Upper lobe of left lung (tissue), 6 donors: ENCODE data around the gene EEF1B2. TPM values are rescaled to one million over a fixed set of nuclear protein-coding genes. Genes with fewer than 3 reads are reported as not detected.
A peak's percentile ranks its signal among the peaks of the same experiment; 100 is the strongest.
"Not testable (repeated sequence)": the region's sequence is repeated elsewhere in the genome, so short reads cannot be mapped to it uniquely, and the experiment has no call there.

Experiments
- ATAC-seq, 2 donors: fragments of 200-7000 bp; cut with Tn5 transposase; one replicate each; pipeline ENCODE4 v1.9.1; 2022; ENCODE audit warnings: mild to moderate bottlenecking in 2 of 2, moderate library complexity in 2 of 2; ENCODE audit not compliant: low FRiP score in 2 of 2
- DNase-seq, 2 donors: peaks; one replicate each; pipeline ENCODE4 v3.0.0-alpha.2; 2019 to 2020
- H3K27ac ChIP-seq, 4 donors: fragments of 200-600 bp; sonication (generic); one replicate each; pipeline ENCODE4 v1.5.1; 2016 to 2019
- H3K27me3 ChIP-seq, 4 donors: fragments of 200-600 bp; sonication (generic); one replicate each; pipeline ENCODE4 v1.5.1; 2017 to 2019
- H3K36me3 ChIP-seq, 4 donors: fragments of 200-600 bp; sonication (generic); one replicate each; pipeline ENCODE4 v1.5.1; 2016 to 2019
- H3K4me1 ChIP-seq, 4 donors: fragments of 200-600 bp; sonication (generic); one replicate each; pipeline ENCODE4 v1.5.1; 2018 to 2019
- H3K4me3 ChIP-seq, 4 donors: fragments of 200-600 bp; sonication (generic); one replicate each; pipeline ENCODE4 v1.5.1; 2017 to 2019; ENCODE audit warnings: mild to moderate bottlenecking in 2 of 4, moderate library complexity in 1 of 4
- H3K9me3 ChIP-seq, 4 donors: fragments of 200-600 bp; sonication (generic); one replicate each; pipeline ENCODE4 v1.5.1; 2018 to 2019
- EP300 ChIP-seq, 4 donors: sonication (generic); formaldehyde crosslinking; IDR thresholded peaks; one replicate each; pipeline ENCODE4 v1.5.1; 2017; ENCODE audit warnings: antibody characterized with exemption in 4 of 4, control low read depth in 2 of 4
- POLR2A ChIP-seq, 4 donors: fragments of 450-650 bp; IDR thresholded peaks; one replicate each; pipeline ENCODE4 v1.5.1; 2016 to 2017; ENCODE audit warnings: antibody characterized with exemption in 4 of 4, mild to moderate bottlenecking in 2 of 4
- POLR2AphosphoS5 ChIP-seq, 2 donors: sonication (generic); formaldehyde crosslinking; IDR thresholded peaks; one replicate each; pipeline ENCODE4 v1.5.1; 2017; ENCODE audit warnings: antibody characterized with exemption in 2 of 2
- WGBS, 2 donors: methylation state at CpG; one replicate each; pipeline ENCODE4 v1.1.5; 2017 to 2018; 5-methylcytosine and 5-hydroxymethylcytosine counted together
- total RNA-seq, 6 donors: library from RNA; depleted of rRNA in 4 of 6; stranded (reverse); fragments of >200 nt in 4 of 6; gene quantifications; one replicate each; pipeline versions ENCODE4 v1.1.0 to v1.2.1, GENCODE V29; 2016 to 2021
- TF ChIP-seq, protein P1 (sequence below), 6 experiments: fragments of 450-650 bp in 4 of 6; fragments of 200-600 bp in 2 of 6; sonication (generic) in 2 of 6; IDR thresholded peaks; one replicate each; pipeline ENCODE4 v1.5.1; 2016 to 2019; ENCODE audit warnings: antibody characterized with exemption in 6 of 6
- donor health status: DM: no; HTN: no; CAD: no; lungs with moderate emphysema.
- donor health status: DM: no; HTN: yes; CAD: no; lungs with severe emphysema.

EEF1B2 gene
- total RNA-seq, 6 donors from 2014 or later: 100 to 438 (median 260) TPM

DNA sequence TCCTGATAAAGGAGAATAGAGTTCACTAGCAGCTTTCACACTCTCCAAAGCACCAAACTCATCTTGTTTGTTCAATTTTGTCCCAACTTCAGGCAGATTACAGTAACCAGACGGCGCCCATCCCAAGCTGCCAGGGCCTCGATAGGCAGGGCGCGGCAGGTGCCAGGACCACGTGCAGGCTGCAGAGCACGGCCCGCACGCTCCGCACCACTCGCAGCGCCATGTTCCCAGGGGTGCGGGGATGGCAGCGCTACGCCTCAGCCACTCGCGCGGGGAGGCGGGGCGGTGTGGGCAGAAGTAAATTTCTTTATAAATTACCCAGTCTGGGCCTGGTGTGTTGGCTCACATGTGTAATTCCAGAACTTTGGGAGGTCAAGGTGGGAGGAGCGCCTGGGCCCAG is 43.4 kb upstream of the EEF1B2 start:
- H3K9me3 ChIP-seq: peaks cover 0 to 5% (median 0%) of the 10 kb centered on the region in 4 donors
- TF ChIP-seq, protein P1, sequence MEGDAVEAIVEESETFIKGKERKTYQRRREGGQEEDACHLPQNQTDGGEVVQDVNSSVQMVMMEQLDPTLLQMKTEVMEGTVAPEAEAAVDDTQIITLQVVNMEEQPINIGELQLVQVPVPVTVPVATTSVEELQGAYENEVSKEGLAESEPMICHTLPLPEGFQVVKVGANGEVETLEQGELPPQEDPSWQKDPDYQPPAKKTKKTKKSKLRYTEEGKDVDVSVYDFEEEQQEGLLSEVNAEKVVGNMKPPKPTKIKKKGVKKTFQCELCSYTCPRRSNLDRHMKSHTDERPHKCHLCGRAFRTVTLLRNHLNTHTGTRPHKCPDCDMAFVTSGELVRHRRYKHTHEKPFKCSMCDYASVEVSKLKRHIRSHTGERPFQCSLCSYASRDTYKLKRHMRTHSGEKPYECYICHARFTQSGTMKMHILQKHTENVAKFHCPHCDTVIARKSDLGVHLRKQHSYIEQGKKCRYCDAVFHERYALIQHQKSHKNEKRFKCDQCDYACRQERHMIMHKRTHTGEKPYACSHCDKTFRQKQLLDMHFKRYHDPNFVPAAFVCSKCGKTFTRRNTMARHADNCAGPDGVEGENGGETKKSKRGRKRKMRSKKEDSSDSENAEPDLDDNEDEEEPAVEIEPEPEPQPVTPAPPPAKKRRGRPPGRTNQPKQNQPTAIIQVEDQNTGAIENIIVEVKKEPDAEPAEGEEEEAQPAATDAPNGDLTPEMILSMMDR (IDR thresholded peaks at IDR 0.05): no peak
- TF ChIP-seq POLR2AphosphoS5 (IDR thresholded peaks at IDR 0.05) (no peak), POLR2A (IDR thresholded peaks at IDR 0.05) (no peak), EP300 (IDR thresholded peaks at IDR 0.05) (no peak)
- H3K4me1 ChIP-seq: no peaks in the 10 kb centered on the region
- WGBS, 2 donors: 88 to 94% methylated on average over 16 to 21 of the region's 21 CpGs
- H3K4me3 ChIP-seq: no peak overlapping the region
- no peak for ATAC-seq
- peak in 1 of 2 donors; percentile 63 for DNase-seq
- no peaks in the 10 kb centered on the region for H3K27me3 ChIP-seq
- no peak overlapping the region for H3K27ac ChIP-seq
- peaks cover 5 to 30% (median 18%) of the 10 kb centered on the region in 4 donors for H3K36me3 ChIP-seq

DNA sequence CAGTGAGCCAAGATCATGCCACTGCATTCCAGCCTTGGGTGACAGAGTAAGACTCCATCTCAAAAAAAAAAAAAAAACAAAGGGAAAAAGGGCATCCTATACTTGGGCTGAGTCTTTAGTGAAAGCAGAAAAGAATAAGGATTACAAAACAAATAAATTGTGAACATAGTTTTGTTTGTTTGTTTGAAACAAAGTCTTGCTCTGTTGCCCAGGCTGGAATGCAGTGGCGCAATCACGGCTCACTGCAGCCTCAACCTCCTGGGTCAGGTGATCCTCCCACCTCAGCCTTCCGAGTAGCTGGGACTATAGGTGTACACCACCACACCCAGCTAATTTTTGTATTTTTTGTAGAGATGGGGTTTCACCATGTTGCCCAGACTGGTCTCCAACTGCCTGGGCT is 37.1 kb upstream of the EEF1B2 start:
- not testable (repeated sequence) for ATAC-seq, H3K27ac ChIP-seq, H3K4me3 ChIP-seq, H3K27me3 ChIP-seq, H3K4me1 ChIP-seq, DNase-seq, H3K9me3 ChIP-seq
- peaks cover 32 to 79% (median 57%) of the 10 kb centered on the region in 4 donors for H3K36me3 ChIP-seq
- 92 to 100% methylated on average over 3 of the region's 3 CpGs for WGBS, 2 donors

DNA sequence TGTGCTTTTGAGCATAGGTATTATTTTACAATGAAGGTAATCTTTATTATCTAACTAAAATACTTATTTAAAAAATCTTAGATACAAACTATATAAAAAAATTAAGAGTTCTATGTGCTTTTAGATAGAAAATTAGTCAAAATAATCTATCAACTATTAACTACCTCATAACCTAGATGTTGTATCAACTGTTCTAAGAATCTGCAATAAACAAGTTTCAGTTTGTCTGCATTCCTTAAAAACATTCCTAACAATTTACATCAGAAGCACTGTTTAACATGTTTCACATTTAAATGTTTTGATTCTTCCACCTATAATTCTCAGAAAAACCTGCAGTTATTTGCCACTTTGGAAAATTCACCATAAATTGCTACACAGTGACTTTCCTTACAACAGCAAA is 33.8 kb upstream of the EEF1B2 start:
- Histone ChIP-seq H3K4me1 (no peaks in the 10 kb centered on the region), H3K4me3 (no peak overlapping the region), H3K36me3 (peaks cover 39 to 99% (median 67%) of the 10 kb centered on the region in 4 donors), H3K27me3 (no peaks in the 10 kb centered on the region), H3K9me3 (peaks cover 0 to 1% (median 0%) of the 10 kb centered on the region in 4 donors), H3K27ac (no peak overlapping the region)
- TF ChIP-seq POLR2A (IDR thresholded peaks at IDR 0.05) (no peak), EP300 (IDR thresholded peaks at IDR 0.05) (no peak), POLR2AphosphoS5 (IDR thresholded peaks at IDR 0.05) (no peak)
- TF ChIP-seq, protein P1 (IDR thresholded peaks at IDR 0.05): no peak
- ATAC-seq: no peak
- DNase-seq: no peak

DNA sequence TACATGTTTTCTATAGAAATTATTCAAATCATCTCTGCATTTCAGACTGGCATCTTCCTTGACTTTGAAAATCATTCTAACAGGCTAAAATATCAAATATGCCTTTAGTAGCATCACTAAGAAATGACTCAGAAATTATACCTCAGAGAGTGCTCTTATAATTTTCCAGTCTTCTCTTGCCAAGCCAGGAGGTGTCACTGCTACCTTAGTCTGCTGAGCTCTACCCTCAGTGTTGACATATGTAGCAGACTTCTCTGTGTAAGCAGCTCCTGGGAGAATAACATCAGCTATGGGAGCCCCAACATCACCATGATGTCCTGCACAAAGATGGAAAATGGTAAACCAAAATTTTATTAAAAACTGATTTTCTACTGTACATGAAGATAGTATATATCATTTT is 32.0 kb upstream of the EEF1B2 start:
- H3K27ac ChIP-seq: no peak overlapping the region
- no peaks in the 10 kb centered on the region for H3K27me3 ChIP-seq
- no peak overlapping the region for H3K4me3 ChIP-seq
- no peaks in the 10 kb centered on the region for H3K9me3 ChIP-seq
- ATAC-seq (no peak), DNase-seq (no peak)
- H3K4me1 ChIP-seq: no peaks in the 10 kb centered on the region
- TF ChIP-seq POLR2AphosphoS5 (IDR thresholded peaks at IDR 0.05) (no peak), EP300 (IDR thresholded peaks at IDR 0.05) (no peak), POLR2A (IDR thresholded peaks at IDR 0.05) (no peak)
- TF ChIP-seq, protein P1 (IDR thresholded peaks at IDR 0.05): no peak
- peaks cover 42 to 99% (median 68%) of the 10 kb centered on the region in 4 donors for H3K36me3 ChIP-seq

DNA sequence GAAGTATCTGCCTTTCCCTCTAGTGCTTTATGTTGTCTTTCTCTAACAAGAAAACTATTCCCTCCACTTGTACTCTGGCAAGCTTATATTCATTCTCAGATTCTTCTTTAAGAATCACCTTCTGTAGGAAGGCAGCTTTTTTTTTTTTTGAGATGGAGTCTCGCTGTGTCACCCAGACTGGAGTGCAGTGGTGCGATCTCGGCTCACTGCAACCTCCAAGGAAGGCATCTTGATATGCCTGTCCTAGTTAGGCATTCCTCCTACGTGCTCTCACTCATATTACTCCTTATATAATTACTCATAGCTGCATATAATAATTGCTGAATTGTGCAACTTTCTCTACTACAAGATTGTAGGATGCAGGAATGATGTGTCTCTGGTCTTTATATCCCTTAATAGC is 16.2 kb upstream of the EEF1B2 start:
- 96 to 98% methylated on average over 4 of the region's 4 CpGs for WGBS, 2 donors
- ATAC-seq (no peak), DNase-seq (no peak)
- no peak overlapping the region for H3K27ac ChIP-seq
- H3K4me1 ChIP-seq: no peaks in the 10 kb centered on the region
- H3K27me3 ChIP-seq: no peaks in the 10 kb centered on the region
- no peak overlapping the region for H3K4me3 ChIP-seq
- peaks cover 30 to 100% (median 78%) of the 10 kb centered on the region in 4 donors for H3K36me3 ChIP-seq
- no peaks in the 10 kb centered on the region for H3K9me3 ChIP-seq
- TF ChIP-seq EP300 (IDR thresholded peaks at IDR 0.05) (no peak), POLR2A (IDR thresholded peaks at IDR 0.05) (no peak), POLR2AphosphoS5 (IDR thresholded peaks at IDR 0.05) (no peak)
- TF ChIP-seq, protein P1 (IDR thresholded peaks at IDR 0.05): no peak
